OCI-LY3 (cell line): Measurements from ENCODE around the gene MYOF.
"Not testable (repeated sequence)": the region's sequence is repeated elsewhere in the genome, so short reads cannot be mapped to it uniquely, and the experiment has no call there.

ENCODE experiments used
- H2AFZ ChIP-seq: fragments of 200-600, 300-600 bp; shearing (Covaris generic); 2 replicates; pipeline ENCODE4 v1.6.0; 2014; ENCODE audit warnings: antibody characterized with exemption, low read depth, low read length
- H3K27ac ChIP-seq: fragments of 200-600, 300-600 bp; sonication (generic); 2 replicates; pipeline ENCODE4 v1.5.1; 2014; ENCODE audit warnings: mild to moderate bottlenecking, low read length, moderate library complexity, mixed read lengths
- H3K27me3 ChIP-seq: fragments of 200-600, 300-600 bp; sonication (generic); 2 replicates; pipeline ENCODE4 v1.6.1; 2014; ENCODE audit warnings: low read depth, low read length, mixed read lengths
- H3K36me3 ChIP-seq: fragments of 200-600, 300-600 bp; sonication (generic); replicated peaks from 2 replicates; pipeline ENCODE3; 2014; ENCODE audit warnings: low read depth, low read length, mixed read lengths
- H3K4me1 ChIP-seq: fragments of 300-600, 200-600 bp; sonication (generic); 2 replicates; pipeline ENCODE4 v1.6.1; 2014; ENCODE audit warnings: low read length, mixed read lengths
- H3K4me2 ChIP-seq: fragments of 200-600, 300-600 bp; sonication (generic); 2 replicates; pipeline ENCODE4 v1.6.1; 2014; ENCODE audit warnings: low read length, mixed read lengths
- H3K4me3 ChIP-seq: fragments of 300-600, 200-600 bp; sonication (generic); 2 replicates; pipeline ENCODE4 v1.5.1; 2014; ENCODE audit warnings: antibody characterized with exemption, mild to moderate bottlenecking, low read length, moderate library complexity
- H3K79me2 ChIP-seq: fragments of 300-600, 200-600 bp; shearing (Covaris generic); 2 replicates; pipeline ENCODE4 v1.6.1; 2014; ENCODE audit warnings: mild to moderate bottlenecking, low read length, mixed read lengths
- H3K9ac ChIP-seq: fragments of 300-600, 200-600 bp; shearing (Covaris generic); 2 replicates; pipeline ENCODE4 v1.6.0; 2014; ENCODE audit warnings: mild to moderate bottlenecking, low read length, moderate library complexity
- H3K9me3 ChIP-seq: fragments of 200-600, 300-600 bp; shearing (Covaris generic); 2 replicates; pipeline ENCODE4 v1.6.1; 2014; ENCODE audit warnings: low read length, mixed read lengths; ENCODE audit not compliant: insufficient read depth
- H4K20me1 ChIP-seq: fragments of 200-600, 300-600 bp; sonication (generic); 2 replicates; pipeline ENCODE4 v1.6.1; 2016; ENCODE audit warnings: low read length, mixed read lengths; ENCODE audit not compliant: insufficient read depth
- EZH2phosphoT487 ChIP-seq: fragments of 200-600 bp; shearing (Covaris generic); IDR thresholded peaks from 2 replicates; pipeline ENCODE4 v1.6.1; 2018; ENCODE audit warnings: antibody characterized with exemption, mixed run types, low read depth
- TF ChIP-seq, protein P1 (sequence below): fragments of 200-600, 300-600 bp; sonication (generic); IDR thresholded peaks from 2 replicates; pipeline ENCODE4 v1.5.1; 2014; ENCODE audit warnings: antibody characterized with exemption, low read length, low read depth

The MYOF gene

DNA sequence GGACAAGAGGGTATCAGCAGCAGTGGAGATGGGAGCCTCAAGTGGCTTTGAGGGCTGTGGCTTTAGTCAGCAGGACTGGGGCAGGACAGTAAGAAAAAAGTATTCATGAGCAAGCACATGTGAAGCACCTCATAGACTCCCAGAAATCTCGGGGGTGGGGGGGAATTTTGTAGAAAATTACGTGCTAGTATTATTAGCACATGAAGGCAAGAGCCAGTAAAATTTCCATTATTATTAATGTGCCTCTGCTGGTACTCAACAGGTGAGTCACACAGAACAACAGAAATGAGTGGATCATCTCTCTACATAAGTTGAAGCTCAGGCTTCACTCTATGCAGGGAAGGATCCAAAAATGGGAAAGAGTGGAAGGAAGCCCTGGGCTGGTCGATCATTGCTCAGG, 114.5 kb downstream of the MYOF start:
- no peak for TF ChIP-seq EZH2phosphoT487
- TF ChIP-seq, protein P1, sequence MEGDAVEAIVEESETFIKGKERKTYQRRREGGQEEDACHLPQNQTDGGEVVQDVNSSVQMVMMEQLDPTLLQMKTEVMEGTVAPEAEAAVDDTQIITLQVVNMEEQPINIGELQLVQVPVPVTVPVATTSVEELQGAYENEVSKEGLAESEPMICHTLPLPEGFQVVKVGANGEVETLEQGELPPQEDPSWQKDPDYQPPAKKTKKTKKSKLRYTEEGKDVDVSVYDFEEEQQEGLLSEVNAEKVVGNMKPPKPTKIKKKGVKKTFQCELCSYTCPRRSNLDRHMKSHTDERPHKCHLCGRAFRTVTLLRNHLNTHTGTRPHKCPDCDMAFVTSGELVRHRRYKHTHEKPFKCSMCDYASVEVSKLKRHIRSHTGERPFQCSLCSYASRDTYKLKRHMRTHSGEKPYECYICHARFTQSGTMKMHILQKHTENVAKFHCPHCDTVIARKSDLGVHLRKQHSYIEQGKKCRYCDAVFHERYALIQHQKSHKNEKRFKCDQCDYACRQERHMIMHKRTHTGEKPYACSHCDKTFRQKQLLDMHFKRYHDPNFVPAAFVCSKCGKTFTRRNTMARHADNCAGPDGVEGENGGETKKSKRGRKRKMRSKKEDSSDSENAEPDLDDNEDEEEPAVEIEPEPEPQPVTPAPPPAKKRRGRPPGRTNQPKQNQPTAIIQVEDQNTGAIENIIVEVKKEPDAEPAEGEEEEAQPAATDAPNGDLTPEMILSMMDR, result no peak
- no peaks in the 10 kb centered on the region for H3K79me2 ChIP-seq
- H3K27me3 ChIP-seq, result no peaks in the 10 kb centered on the region
- no peaks in the 10 kb centered on the region for H3K4me1 ChIP-seq
- no peaks in the 10 kb centered on the region for H4K20me1 ChIP-seq
- H3K9ac ChIP-seq, result no peak overlapping the region
- H3K4me3 ChIP-seq, result no peak overlapping the region
- H3K27ac ChIP-seq, result no peak overlapping the region
- H2AFZ ChIP-seq, result no peak overlapping the region
- H3K36me3 ChIP-seq, result no peaks in the 10 kb centered on the region
- H3K9me3 ChIP-seq, result no peaks in the 10 kb centered on the region
- H3K4me2 ChIP-seq, result no peak overlapping the region

DNA sequence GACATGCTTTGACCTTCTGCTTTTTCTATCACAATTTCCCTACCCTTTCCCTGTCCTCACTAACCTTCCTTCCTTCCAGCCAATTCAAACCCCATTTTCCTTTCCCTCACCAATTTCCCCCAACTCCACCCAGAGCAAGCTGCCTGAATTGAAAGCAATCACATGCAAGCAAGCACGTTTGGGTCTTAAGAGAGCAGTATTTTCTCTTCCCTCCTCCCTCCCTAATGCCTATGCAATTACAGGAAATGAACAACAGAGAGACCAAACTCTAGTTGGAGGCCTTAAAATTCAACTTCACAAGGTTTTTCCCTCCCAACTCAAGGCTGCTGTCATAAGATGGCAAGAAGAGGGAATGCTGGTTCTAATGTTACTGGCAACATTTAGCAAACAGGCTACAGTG, 117.2 kb downstream of the MYOF start:
- H3K4me2 ChIP-seq, result no peak overlapping the region
- no peak overlapping the region for H3K4me3 ChIP-seq
- TF ChIP-seq, protein P1, result no peak
- TF ChIP-seq EZH2phosphoT487, result no peak
- no peak overlapping the region for H2AFZ ChIP-seq
- H3K36me3 ChIP-seq, result no peaks in the 10 kb centered on the region
- no peak overlapping the region for H3K9ac ChIP-seq
- H3K27ac ChIP-seq, result no peak overlapping the region
- H3K9me3 ChIP-seq, result no peaks in the 10 kb centered on the region
- H4K20me1 ChIP-seq, result no peaks in the 10 kb centered on the region
- no peaks in the 10 kb centered on the region for H3K27me3 ChIP-seq
- no peaks in the 10 kb centered on the region for H3K79me2 ChIP-seq
- no peaks in the 10 kb centered on the region for H3K4me1 ChIP-seq

DNA sequence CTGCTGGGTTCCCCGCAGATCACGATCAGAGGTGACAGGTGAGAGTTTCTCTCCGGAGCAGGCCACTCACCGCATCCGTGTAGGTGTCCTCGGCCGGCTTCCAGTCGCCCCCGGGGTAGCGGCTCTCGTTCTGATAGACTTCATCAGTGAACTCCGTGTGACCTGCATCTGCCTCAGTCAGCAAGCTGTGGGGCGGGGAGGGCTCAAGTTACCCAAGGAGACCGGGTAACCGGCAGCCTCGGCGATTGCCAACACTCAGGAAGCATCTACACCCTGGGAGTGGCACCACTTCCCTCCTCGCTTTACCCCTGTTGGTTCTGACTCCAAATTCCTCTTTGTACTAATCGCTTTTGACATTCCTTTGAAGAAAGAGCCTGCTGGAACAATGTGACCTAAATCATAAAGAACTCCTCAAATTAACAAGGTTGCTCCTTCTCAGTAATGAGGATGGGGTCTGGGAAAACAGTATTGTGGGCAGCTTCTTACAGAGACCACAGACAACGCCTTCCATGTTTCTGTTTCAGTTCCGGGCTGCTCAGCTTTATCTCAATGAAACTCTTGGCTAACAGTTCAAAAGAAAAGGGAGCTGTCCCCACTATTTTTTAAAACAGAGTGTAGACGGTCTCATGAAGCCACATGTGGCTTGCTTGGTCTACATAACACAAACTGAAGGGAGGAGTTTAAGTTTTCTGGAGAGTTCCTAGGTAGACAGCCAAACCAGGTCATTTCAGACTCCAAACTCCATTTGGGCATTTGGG, 118.1 kb downstream of the MYOF start:
- H3K9ac ChIP-seq, result no peak overlapping the region
- no peaks in the 10 kb centered on the region for H3K9me3 ChIP-seq
- H3K27ac ChIP-seq, result no peak overlapping the region
- H3K4me3 ChIP-seq, result no peak overlapping the region
- H3K79me2 ChIP-seq, result no peaks in the 10 kb centered on the region
- TF ChIP-seq EZH2phosphoT487, result no peak
- TF ChIP-seq, protein P1, result no peak
- no peaks in the 10 kb centered on the region for H3K27me3 ChIP-seq
- no peaks in the 10 kb centered on the region for H3K36me3 ChIP-seq
- H3K4me2 ChIP-seq, result no peak overlapping the region
- no peaks in the 10 kb centered on the region for H4K20me1 ChIP-seq
- H2AFZ ChIP-seq, result no peak overlapping the region
- no peaks in the 10 kb centered on the region for H3K4me1 ChIP-seq

DNA sequence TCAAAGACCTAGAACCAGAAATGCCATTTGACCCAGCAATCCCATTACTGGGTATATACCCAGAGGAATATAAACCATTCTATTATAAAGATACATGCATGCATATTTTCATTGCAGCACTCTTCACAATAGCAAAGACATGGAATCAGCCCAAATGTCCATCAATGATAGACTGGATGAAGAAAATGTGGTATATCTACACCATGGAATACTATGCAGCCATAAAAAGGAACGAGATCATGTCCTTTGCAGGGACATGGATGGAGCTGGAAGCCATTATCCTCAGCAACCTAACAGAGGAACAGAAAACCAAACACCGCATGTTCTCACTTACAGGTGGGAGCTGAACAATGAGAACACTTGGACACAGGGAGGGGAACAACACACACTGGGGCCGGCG, 123.7 kb downstream of the MYOF start:
- H3K36me3 ChIP-seq, H3K9ac ChIP-seq, H3K4me3 ChIP-seq: not testable (repeated sequence)

More for the DNA sequence above, 123.7 kb downstream of the MYOF start:
- H2AFZ ChIP-seq, H3K9me3 ChIP-seq, H3K4me2 ChIP-seq, H3K79me2 ChIP-seq, H3K4me1 ChIP-seq, H3K27ac ChIP-seq, H4K20me1 ChIP-seq: not testable (repeated sequence)
- H3K27me3 ChIP-seq, result peaks cover 10% of the 10 kb centered on the region; the same call in 1 of the 2 replicates
